HG03439 (cell line): Measurements from ENCODE around the gene GLMN.
"Not testable (repeated sequence)": the region's sequence is repeated elsewhere in the genome, so short reads cannot be mapped to it uniquely, and the experiment has no call there.

Experiments
- ATAC-seq: cut with Tn5 transposase; IDR thresholded peaks from one replicate; pipeline ENCODE4 v1.9.1; 2021; ENCODE audit warnings: mild to moderate bottlenecking, moderate library complexity; ENCODE audit not compliant: unreplicated experiment

GLMN gene

DNA sequence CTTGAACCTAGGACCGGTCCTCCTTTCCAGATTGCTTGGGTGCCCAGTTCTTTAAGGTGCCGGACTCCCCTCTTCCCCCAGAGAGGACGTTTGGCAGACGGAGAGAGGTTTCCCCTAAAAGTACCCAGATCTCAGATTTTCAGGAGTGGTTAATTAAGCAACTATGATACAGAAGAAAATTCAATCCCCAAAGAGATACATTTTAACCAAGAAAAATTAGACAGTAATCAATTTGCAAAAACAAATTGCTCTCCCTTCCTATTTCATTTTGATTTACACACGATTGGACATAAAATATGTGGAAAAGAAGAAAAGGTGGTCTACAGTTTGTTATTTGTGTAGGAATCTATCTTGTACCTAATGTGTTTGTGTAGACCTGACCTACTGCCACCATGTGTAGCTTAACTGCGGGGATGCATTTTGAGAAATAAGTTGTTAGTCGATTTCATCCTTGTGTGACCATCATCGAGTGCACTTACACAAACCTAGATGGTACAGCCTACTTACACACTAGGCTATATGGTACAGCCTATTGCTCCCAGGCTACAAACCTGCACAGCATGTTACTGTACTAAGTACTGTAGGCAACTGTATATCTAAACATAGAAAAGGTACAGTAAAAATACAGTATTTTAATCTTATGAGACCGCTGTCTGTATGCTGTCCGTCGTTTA is 827 bp upstream of the GLMN start:
- ATAC-seq = no peak

DNA sequence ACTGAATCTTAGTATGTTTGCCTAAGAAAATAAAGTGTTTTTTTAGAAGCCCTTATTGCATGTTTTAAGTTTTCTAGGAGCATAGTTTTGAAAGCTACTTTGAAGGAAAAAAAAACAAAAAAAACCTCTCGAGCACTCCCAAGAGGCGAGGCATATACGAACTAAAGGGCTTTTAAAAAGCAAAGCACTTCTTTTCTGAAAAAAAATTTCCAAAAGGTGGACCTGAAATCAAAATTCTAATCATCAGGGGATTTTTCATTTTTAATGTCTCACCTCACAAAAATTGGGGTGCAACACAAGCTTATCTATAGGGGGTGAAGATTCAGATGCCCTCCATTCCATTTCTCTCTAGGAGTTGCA is 594 bp downstream of the GLMN start:
- ATAC-seq = no peak

DNA sequence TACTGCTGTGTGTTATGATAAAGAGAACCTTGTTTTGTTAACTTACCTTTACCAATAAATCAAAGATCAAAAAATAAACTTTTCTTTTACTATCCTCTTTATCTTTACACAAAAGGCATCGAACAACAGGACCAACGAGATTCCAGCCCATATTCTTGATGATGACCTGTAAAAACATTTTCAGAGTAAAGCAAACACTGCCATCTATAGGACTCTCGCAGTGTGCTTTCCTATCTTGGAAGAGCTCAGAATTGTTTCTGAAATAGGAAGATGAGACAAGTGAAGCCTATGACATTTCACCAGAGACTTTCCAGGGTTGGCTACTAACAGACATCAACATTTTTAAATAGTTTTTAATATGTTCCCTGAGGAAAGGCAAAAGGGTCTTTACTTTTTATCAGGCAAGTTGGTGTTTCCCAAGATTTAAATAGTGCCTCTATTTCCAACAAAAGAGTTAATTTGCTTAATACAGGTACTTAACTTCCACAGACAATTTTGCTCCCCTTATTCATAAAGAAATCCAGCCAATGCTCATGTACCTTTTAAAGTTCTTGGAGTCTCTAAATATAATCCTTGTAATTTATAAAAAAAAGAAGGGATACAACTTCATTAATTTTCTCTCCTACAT is 7.3 kb downstream of the GLMN start:
- no peak for ATAC-seq

DNA sequence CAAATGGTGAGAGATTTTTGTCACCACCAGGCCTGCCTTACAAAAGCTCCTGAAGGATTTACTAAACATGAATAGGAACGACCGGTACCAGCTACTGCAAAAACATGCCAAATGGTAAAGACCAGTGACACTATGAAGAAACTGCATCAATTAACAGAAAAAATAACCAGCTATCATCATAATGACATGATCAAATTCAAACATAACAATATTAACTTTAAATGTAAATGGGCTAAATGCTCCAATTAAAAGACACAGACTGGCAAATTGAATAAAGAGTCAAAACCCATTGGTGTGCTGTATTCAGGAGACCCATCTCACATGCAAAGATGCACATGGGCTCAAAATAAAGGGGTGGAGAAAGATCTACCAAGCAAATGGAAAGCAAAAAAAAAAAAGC is 17.4 kb downstream of the GLMN start:
- ATAC-seq = not testable (repeated sequence)

DNA sequence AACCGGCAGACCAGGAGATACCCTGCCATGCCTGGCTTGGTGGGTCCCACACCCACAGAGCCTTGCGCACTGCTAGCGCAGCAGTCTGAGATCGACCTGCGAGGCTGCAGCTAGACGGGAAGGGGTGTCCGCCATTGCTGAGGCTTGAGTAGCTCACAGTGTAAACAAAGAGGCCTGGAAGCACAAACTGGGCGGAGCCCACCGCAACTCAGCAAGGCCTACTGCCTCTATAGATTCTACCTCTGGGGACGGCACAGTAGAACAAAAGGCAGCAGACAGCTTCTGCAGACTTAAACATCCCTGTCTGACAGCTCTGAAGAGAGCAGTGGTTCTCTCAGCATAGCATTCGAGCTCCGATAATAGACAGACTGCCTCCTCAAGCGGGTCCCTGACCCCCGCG is 19.0 kb downstream of the GLMN start:
- not testable (repeated sequence) for ATAC-seq

DNA sequence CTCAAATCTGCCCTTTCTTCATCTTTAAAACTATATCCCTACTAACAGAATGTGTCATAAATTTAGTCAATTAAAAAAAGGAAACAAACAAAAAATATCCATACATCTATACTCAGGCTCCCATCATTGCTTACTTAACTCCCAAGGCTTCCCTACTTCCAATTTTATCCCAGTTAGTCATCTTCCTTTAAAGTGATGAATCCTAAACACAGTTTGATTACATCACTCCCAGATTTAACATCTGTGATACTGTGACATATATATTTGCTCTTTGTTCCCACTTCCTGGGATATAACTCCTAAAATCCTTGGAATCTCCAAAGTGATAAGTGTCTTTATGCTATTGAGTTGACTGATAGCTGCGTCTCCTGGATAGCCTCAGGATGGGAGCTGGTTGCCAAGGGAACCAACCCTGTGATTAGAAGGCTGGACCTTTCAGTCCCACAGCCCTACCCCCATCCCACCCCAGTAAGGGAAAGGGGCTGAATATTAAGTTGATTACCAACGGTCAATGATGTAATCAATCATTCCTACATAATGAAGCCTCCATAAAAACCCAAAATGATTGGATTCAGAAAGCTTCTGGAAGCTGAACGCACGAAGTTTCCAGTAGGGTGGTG is 21.6 kb downstream of the GLMN start:
- ATAC-seq = no peak

DNA sequence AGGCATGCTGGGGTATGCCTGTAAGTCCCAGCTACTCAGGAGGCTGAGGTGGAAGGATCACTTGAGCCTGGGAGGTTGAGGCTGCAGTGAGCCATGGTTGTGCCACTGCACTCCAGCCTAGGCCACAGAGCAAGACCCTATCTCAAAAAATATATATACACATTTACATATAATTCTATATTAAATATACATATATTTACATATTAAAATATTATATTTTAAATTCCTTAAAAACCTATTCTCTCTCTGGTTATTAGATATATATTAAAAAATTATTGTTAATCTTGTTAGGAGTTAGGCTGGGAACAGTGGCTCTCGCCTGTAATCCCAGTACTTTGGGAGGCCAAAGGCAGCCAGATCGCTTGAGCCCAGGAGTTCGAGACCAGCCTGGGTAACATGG is 22.7 kb downstream of the GLMN start:
- no peak for ATAC-seq

DNA sequence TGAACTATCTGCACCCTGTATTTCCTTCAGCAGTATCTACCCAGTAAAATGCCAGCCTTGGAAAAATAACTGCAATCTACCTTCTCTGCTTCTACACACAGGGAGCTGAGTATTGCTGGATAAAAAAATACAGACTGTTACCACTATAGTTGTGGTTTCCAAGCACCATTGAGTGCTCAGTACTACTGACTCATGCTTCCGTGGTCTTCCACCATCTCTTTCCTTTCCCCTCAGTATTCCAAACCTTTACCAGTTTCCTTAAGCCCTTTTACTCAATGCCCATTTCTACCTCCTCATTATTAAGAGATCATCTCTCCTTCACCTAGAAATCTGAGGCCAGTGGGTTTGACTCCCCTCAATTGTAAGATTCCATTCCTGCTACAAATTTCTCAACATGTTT is 23.8 kb downstream of the GLMN start:
- no peak for ATAC-seq

DNA sequence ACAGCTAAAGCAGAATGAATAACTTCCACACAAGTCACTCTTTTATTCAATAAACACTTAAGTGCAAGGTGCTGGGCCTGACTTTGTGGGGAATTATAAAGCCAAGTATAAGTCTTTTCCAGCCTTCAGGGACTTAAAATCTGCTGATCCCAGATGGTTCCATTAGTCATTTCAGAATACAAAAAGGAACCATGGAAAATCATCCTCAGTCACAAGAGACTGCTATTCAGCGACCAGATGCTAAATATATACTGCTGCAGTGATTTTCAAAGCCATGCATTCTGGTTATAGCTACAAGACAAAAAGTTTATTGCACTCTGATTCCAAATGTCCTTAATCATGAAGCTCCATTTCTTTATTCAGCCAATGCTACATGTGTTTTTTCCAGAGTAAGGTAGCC is 25.7 kb downstream of the GLMN start:
- ATAC-seq = no peak

DNA sequence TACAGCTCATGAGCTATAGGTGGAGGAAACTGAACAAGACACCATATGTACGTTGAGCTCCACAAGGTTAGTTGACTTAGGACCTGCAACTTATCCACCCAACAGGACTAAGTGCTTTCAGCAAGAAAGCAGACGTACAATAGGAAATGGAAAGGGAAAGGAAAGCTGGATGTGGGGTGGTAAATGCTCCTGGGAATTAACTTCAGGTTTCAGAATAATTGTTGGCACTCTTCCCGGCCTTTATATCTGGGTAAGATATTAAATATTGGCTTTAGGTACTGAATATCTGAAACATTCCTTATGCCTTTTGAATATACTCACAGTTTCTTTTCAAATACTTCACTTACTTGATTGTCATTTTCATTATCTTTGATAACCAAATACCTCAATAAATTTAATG is 36.3 kb downstream of the GLMN start:
- no peak for ATAC-seq

DNA sequence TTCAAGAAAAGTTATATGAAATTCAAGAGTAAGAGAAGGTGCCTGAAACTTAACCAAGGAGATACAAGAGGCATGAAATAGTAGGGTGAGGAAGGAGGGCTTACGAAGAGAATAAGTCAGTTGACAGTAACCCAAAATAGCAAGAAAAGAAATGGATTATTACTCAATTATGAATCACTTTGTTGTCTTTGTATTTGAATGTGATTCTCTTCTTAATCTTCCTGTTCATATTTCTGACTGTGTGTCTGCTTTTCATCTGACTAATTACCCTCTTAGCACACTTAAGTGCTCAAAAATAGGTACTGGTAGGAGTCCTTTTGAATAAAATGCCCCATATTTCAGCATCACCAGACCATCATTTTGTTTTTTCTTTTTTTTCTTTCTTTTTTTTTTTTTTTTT is 39.4 kb downstream of the GLMN start:
- no peak for ATAC-seq

DNA sequence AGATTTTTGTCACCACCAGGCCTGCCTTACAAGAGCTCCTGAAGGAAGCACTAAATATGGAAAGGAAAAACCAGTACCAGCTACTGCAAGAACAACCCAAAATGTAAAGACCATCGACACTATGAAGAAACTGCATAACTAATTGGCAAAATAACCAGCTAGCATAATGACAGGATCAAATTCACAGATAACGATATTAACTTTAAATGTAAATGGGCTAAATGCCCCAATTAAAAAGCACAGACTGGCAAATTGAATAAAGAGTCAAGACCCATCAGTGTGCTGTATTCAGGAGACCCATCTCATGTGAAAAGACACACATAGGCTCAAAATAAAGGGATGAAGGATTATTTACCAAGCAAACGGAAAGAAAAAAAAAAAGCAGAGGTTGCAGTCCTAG is 44.1 kb downstream of the GLMN start:
- ATAC-seq = not testable (repeated sequence)

DNA sequence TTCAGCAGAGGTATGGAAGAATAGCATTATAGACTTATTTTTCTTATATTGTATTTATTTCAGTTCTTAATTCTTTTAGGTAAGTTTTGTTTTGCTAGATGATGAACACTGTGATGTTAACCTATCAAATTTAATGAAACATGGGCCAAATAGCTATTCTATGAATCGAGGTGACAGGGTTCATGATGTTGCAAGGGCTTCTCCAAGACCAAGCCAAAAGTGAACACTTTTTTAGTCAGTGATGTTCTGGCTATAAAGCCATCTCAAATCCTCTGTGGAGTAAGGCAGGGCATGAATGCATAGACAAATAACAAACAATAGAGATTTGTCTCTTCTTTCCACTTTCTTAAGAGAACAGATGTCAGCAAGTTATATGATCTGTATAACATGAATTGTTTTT is 54.4 kb downstream of the GLMN start:
- no peak for ATAC-seq

DNA sequence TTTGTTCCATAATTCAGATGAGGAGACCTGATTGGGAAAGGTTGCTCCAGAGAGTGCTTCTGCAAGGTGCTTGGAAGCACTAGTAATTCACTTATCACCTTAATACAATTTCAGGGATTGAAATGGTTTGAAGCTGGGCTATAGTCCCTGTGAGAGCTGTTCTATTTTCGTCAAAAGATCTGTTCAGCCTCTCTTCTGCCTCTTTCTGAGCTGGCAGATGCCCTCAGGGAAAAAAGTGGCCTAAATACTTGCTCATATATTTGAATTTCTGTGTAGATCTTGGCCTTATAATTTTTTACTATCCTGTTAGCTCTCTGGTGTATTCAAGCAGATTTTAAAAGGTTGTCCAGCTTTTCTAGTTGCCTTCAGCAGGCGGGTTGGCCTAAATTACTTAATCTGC is 58.8 kb downstream of the GLMN start:
- ATAC-seq = no peak

DNA sequence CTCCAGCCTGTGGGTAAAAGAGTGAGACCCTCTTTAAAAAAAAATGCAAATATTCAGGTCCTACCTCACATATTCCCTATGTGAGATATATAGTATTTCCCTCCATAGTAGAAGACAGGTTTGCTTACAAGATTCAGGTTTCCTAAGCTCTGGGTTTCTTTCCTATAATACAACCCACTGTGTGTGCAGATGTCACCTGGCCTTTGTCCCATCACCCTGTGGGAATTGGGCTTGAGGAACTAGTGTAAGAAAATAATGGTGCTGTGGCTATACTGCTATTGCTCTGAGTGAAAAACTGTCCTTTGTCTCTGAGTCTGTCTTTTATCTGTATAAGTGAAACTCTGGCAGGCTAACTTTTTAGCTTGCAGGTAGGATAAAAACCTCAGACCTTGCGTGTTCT is 68.1 kb downstream of the GLMN start:
- no peak for ATAC-seq

DNA sequence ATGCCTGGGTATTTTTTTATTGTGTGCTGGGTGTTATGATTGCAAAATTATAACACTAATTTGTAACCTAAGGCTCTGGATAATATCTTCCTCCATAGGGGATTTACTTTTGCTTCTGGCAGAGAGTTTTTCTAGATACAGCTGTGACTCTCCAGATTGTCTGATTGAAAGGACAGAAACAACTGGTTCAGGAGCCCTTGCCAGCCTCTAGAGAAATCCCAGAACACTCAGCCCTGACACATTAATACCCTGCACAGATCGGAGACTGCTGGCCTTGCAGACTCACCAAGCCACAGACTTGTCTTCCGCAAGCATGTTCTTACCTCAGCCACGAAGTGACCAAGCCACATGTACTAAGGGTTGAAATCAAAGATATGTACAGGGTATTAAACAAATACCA is 70.4 kb downstream of the GLMN start:
- no peak for ATAC-seq

DNA sequence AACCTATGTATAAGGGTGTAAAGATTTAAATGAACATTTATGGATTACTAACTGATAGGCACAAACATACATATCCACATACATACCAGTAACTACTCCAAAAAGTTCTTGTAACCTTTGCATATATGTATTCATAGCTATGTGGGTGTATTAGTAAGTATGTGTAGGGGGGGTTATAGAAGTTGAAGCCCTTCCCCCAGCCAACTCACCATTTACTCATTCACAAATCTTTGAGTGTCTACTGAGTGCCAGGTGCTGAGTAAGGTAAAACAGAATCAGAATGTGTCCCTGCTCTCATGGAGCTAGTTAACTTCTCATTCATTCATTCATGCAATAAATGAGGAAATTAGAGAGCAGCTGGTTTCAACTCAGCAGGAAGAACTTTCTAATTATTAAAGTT is 79.8 kb downstream of the GLMN start:
- ATAC-seq = no peak

DNA sequence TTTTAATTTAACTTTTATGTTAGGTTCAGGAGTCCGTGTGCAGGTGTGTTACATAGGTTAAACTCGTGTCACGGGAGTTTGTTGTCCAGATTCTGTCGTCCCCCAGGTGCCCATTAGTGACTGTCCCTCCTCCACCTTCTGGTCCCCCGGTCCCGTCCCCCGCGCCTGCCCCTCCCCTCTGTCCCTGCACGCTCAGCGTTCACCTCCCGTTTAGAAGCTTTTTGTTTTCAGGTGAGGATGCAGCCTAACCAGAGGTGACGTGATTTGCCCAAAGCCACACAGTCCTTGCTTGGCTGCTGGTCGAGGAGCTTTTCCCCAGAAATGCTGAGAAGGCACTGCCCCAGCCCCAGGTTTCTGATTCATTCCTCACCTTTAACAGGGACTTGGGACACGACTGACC is 80.2 kb downstream of the GLMN start:
- no peak for ATAC-seq

DNA sequence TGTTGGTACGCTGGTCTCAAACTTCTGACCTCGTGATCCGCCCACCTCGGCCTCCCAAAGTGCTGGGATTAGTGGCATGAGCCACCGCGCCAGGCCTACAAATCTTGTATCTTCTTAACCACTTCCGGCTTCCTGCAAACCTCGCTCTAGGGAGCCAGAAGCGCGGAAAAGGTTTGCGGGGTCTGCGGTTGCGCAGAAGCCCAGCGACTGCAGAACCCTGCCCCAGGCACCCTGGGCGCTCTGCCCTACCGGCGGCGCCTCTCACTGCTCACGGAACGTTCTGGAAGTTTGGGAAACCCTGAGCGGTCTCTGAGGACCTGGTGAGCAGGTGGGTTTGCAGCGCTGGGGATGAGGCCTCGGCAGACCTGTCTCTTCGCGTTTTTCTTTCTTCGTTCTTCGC is 81.1 kb downstream of the GLMN start, which contains the start of gene C1orf146:
Gene C1orf146 (plus strand): TSS at position 195 of the 400 bp plus-strand sequence. CDS start 13,506 bp downstream, outside the sequence.
- no peak for ATAC-seq

DNA sequence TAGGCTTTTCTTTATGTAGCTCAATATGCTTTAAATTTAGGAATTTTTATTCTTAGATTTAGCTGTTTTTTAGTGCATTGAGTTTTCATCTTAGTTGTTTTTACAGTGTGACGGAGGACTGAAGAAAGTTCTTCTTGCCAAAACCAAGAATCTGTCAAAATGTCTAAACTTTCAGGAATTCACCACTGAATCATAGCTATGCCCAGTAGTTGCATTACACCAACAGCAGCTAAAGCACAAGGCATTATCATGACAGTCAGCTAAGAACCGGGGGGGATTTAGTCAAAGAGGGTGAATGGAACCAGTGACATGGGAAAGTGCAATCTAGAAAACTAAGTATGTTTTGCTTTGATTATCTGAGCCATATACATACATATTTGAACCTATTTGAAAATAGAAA is 87.6 kb downstream of the GLMN start:
- ATAC-seq = no peak

DNA sequence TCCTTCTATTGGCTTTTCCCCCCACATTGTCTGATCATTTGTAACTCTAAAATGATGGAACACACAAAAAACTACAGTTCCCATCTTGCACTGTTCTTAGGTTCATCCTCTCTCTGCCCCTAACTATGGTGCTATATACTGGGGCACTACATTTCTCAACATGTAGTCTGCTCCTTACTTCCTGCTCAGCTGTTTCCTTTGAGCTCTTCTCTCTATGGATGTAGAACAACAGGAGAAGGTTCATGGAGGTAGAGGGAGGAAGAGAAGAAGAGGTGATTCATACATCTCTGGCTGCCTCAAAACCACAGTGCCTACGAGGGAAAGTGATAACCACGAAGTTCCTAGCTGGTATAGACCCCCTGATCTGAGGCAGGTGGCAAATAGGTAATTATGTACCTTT is 88.1 kb downstream of the GLMN start:
- ATAC-seq = no peak

DNA sequence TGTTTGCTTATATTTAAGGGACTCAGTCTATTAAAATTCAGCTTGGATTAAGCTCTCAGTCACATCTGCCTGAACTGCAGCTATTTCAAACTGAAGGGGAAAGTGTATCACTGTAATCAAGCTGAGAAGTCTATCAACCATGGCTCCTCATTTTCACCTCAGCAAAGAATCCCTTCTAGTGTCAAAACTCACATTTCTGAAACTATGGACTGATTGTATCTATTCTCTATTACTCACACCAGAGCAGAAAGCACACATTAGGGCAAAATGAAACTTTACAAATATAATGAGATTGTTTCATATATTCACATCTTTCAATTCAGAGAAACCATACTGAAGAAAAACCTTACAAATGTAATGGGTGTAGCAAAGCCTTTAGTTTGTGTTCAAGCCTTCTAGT is 95.7 kb downstream of the GLMN start:
- no peak for ATAC-seq

DNA sequence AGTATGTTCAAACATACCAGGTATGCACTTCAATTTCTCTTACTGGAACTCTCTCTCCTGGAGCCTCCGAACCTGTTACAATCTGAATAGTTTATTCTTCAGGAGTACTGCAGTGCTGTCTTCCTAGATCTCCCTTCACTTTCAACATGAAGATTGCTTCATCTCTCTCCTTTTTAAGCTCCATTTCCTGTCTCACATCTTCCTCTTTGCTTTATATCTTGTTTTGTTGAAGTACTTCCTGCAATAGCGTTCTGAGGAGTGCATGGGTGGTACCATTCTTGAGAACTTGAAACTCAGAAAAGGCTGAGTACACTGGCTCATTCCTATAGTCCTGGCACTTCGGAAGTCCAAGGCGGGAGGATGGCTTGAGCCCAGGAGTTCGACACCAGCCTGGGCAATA is 96.8 kb downstream of the GLMN start:
- no peak for ATAC-seq
